Measurements from ENCODE around the gene SEC31A. TPM values are rescaled to one million over a fixed set of nuclear protein-coding genes. Genes with fewer than 3 reads are reported as not detected.
"Not testable (repeated sequence)": the region's sequence is repeated elsewhere in the genome, so short reads cannot be mapped to it uniquely, and the experiment has no call there.

Gene SEC31A
- total RNA-seq, 1 donor from 2014 or later = 308 TPM

GRCh38 chr4:82848706-82849105 lies 42.2 kb downstream of the SEC31A start:
- no peak overlapping the region for H3K4me3 Mint-ChIP-seq

GRCh38 chr4:82842593-82842992 lies 48.4 kb downstream of the SEC31A start:
- no peak for TF ChIP-seq CTCF (IDR thresholded peaks at IDR 0.05; ENCODE audit: unreplicated experiment)
- no peak overlapping the region for H3K4me3 Mint-ChIP-seq
- H3K27ac Mint-ChIP-seq = no peak overlapping the region
- H3K9me3 Mint-ChIP-seq = no peaks in the 10 kb centered on the region
- no peak for DNase-seq (ENCODE audit: low spot score in 2 of 2, unreplicated experiment in 2 of 2)
- H3K27me3 Mint-ChIP-seq (ENCODE audit: low read depth) = no peaks in the 10 kb centered on the region
- no peaks in the 10 kb centered on the region for H3K4me1 Mint-ChIP-seq
- H3K36me3 Mint-ChIP-seq = peaks cover 47% of the 10 kb centered on the region

More at GRCh38 chr4:82848706-82849105, 42.2 kb downstream of the SEC31A start:
- Mint-ChIP-seq H3K4me1 (no peaks in the 10 kb centered on the region), H3K36me3 (peaks cover 57% of the 10 kb centered on the region), H3K27ac (no peak overlapping the region), H3K27me3 (ENCODE audit: low read depth) (no peaks in the 10 kb centered on the region), H3K9me3 (no peaks in the 10 kb centered on the region)
- DNase-seq (ENCODE audit: low spot score in 2 of 2, unreplicated experiment in 2 of 2) = no peak
- no peak for TF ChIP-seq CTCF (IDR thresholded peaks at IDR 0.05; ENCODE audit: unreplicated experiment)

GRCh38 chr4:82839624-82840023 lies 51.3 kb downstream of the SEC31A start:
- peaks cover 41% of the 10 kb centered on the region for H3K36me3 Mint-ChIP-seq

GRCh38 chr4:82833696-82834313 lies 57.1 kb downstream of the SEC31A start:
- no peak for TF ChIP-seq CTCF (IDR thresholded peaks at IDR 0.05; ENCODE audit: unreplicated experiment)
- H3K4me1 Mint-ChIP-seq = peaks cover 9% of the 10 kb centered on the region
- peaks cover 48% of the 10 kb centered on the region for H3K36me3 Mint-ChIP-seq
- H3K27me3 Mint-ChIP-seq (ENCODE audit: low read depth) = no peaks in the 10 kb centered on the region
- peaks cover 10% of the 10 kb centered on the region for H3K9me3 Mint-ChIP-seq
- H3K4me3 Mint-ChIP-seq = no peak overlapping the region
- peak overlapping the region; percentile 28 for H3K27ac Mint-ChIP-seq
- no peak for DNase-seq (ENCODE audit: low spot score in 2 of 2, unreplicated experiment in 2 of 2)

More at GRCh38 chr4:82839624-82840023, 51.3 kb downstream of the SEC31A start:
- no peak for DNase-seq (ENCODE audit: low spot score in 2 of 2, unreplicated experiment in 2 of 2)
- no peak overlapping the region for H3K27ac Mint-ChIP-seq
- H3K27me3 Mint-ChIP-seq (ENCODE audit: low read depth) = no peaks in the 10 kb centered on the region
- no peak for TF ChIP-seq CTCF (IDR thresholded peaks at IDR 0.05; ENCODE audit: unreplicated experiment)
- H3K9me3 Mint-ChIP-seq = no peaks in the 10 kb centered on the region
- H3K4me1 Mint-ChIP-seq = no peaks in the 10 kb centered on the region
- H3K4me3 Mint-ChIP-seq = no peak overlapping the region

- H3K4me3 Mint-ChIP-seq; H3K27me3 Mint-ChIP-seq (ENCODE audit: low read depth); H3K4me1 Mint-ChIP-seq; DNase-seq (ENCODE audit: low spot score in 2 of 2, unreplicated experiment in 2 of 2): not testable (repeated sequence)
- H3K36me3 Mint-ChIP-seq = peaks cover 49% of the 10 kb centered on the region
- peak overlapping the region; percentile 43 for H3K27ac Mint-ChIP-seq
- peaks cover 10% of the 10 kb centered on the region for H3K9me3 Mint-ChIP-seq
Observed at GRCh38 chr4:82833060-82833459, 57.9 kb downstream of the SEC31A start.

- no peak for TF ChIP-seq CTCF (IDR thresholded peaks at IDR 0.05; ENCODE audit: unreplicated experiment)
- H3K36me3 Mint-ChIP-seq = peaks cover 54% of the 10 kb centered on the region
- no peak overlapping the region for H3K27ac Mint-ChIP-seq
- no peak for DNase-seq (ENCODE audit: low spot score in 2 of 2, unreplicated experiment in 2 of 2)
- no peaks in the 10 kb centered on the region for H3K27me3 Mint-ChIP-seq (ENCODE audit: low read depth)
- no peaks in the 10 kb centered on the region for H3K9me3 Mint-ChIP-seq
- no peak overlapping the region for H3K4me3 Mint-ChIP-seq
- H3K4me1 Mint-ChIP-seq = no peaks in the 10 kb centered on the region
Observed at GRCh38 chr4:82825425-82825824, 65.5 kb downstream of the SEC31A start.

Data from mesothelial cell of epicardium (in vitro differentiated cells).